Stimulated activated naive CD8-positive, alpha-beta T cell treated with anti-CD3 and anti-CD28 coated beads, Interleukin-15, Interleukin-2, amounts not matched to agents 100 ng/mL and 50 ng/mL, for 24 hours (primary cell): ENCODE data around the gene ZNF683.

Experiments
- H3K27ac Mint-ChIP-seq: one replicate; pipeline ENCODE4 v1.8.0; 2021; ENCODE audit warnings: mild to moderate bottlenecking, mixed read lengths
- H3K27me3 Mint-ChIP-seq: one replicate; pipeline ENCODE4 v1.8.0; 2021; ENCODE audit warnings: mixed read lengths
- H3K36me3 Mint-ChIP-seq: one replicate; pipeline ENCODE4 v1.8.0; 2021; ENCODE audit warnings: low read depth, mixed read lengths
- H3K4me1 Mint-ChIP-seq: one replicate; pipeline ENCODE4 v1.8.0; 2021; ENCODE audit warnings: low read depth, mixed read lengths
- H3K4me3 Mint-ChIP-seq: one replicate; pipeline ENCODE4 v1.8.0; 2021; ENCODE audit warnings: mild to moderate bottlenecking, mixed read lengths
- H3K9me3 Mint-ChIP-seq: one replicate; pipeline ENCODE4 v1.8.0; 2021; ENCODE audit warnings: mixed read lengths

Gene ZNF683

GRCh38 chr1:26372039-26372438, 511 bp downstream of the ZNF683 start:
- H3K36me3 Mint-ChIP-seq: peaks cover 5% of the 10 kb centered on the region
- no peak overlapping the region for H3K4me3 Mint-ChIP-seq
- H3K27me3 Mint-ChIP-seq: no peaks in the 10 kb centered on the region
- H3K4me1 Mint-ChIP-seq: peaks cover 74% of the 10 kb centered on the region
- peak overlapping the region; percentile 28 for H3K27ac Mint-ChIP-seq
- H3K9me3 Mint-ChIP-seq: peaks cover 5% of the 10 kb centered on the region

GRCh38 chr1:26370591-26371382, 1.8 kb downstream of the ZNF683 start:
- peak overlapping the region; percentile 60 for H3K27ac Mint-ChIP-seq
- no peaks in the 10 kb centered on the region for H3K9me3 Mint-ChIP-seq
- peaks cover 5% of the 10 kb centered on the region for H3K36me3 Mint-ChIP-seq
- peak overlapping the region; percentile 63 for H3K4me3 Mint-ChIP-seq
- H3K27me3 Mint-ChIP-seq: no peaks in the 10 kb centered on the region
- peaks cover 62% of the 10 kb centered on the region for H3K4me1 Mint-ChIP-seq

- Mint-ChIP-seq H3K4me1 (peaks cover 53% of the 10 kb centered on the region), H3K27ac (no peak overlapping the region), H3K27me3 (no peaks in the 10 kb centered on the region), H3K36me3 (peaks cover 5% of the 10 kb centered on the region), H3K4me3 (no peak overlapping the region), H3K9me3 (no peaks in the 10 kb centered on the region)
Observed at GRCh38 chr1:26368486-26368885, 4.1 kb downstream of the ZNF683 start.

- no peaks in the 10 kb centered on the region for H3K9me3 Mint-ChIP-seq
- H3K4me3 Mint-ChIP-seq: no peak overlapping the region
- no peak overlapping the region for H3K27ac Mint-ChIP-seq
- H3K4me1 Mint-ChIP-seq: peaks cover 53% of the 10 kb centered on the region
- H3K27me3 Mint-ChIP-seq: no peaks in the 10 kb centered on the region
- peaks cover 5% of the 10 kb centered on the region for H3K36me3 Mint-ChIP-seq
Observed at GRCh38 chr1:26368006-26368405, 4.5 kb downstream of the ZNF683 start.

- no peaks in the 10 kb centered on the region for H3K27me3 Mint-ChIP-seq
- no peaks in the 10 kb centered on the region for H3K9me3 Mint-ChIP-seq
- H3K27ac Mint-ChIP-seq: no peak overlapping the region
- no peak overlapping the region for H3K4me3 Mint-ChIP-seq
- peaks cover 5% of the 10 kb centered on the region for H3K36me3 Mint-ChIP-seq
- peaks cover 51% of the 10 kb centered on the region for H3K4me1 Mint-ChIP-seq
Observed at GRCh38 chr1:26367441-26367840, 5.1 kb downstream of the ZNF683 start.

- Mint-ChIP-seq H3K4me3 (no peak overlapping the region), H3K9me3 (no peaks in the 10 kb centered on the region), H3K27me3 (peaks cover 7% of the 10 kb centered on the region), H3K27ac (no peak overlapping the region), H3K36me3 (no peaks in the 10 kb centered on the region), H3K4me1 (peaks cover 34% of the 10 kb centered on the region)
Observed at GRCh38 chr1:26364956-26365355, 7.6 kb downstream of the ZNF683 start.

- Mint-ChIP-seq H3K27ac (peak overlapping the region; percentile 31), H3K27me3 (peaks cover 15% of the 10 kb centered on the region), H3K4me3 (no peak overlapping the region), H3K4me1 (peaks cover 42% of the 10 kb centered on the region), H3K36me3 (no peaks in the 10 kb centered on the region), H3K9me3 (no peaks in the 10 kb centered on the region)
Observed at GRCh38 chr1:26363549-26364448, 8.8 kb downstream of the ZNF683 start.

GRCh38 chr1:26362331-26362730, 10.2 kb downstream of the ZNF683 start:
- H3K4me1 Mint-ChIP-seq: peaks cover 46% of the 10 kb centered on the region
- no peak overlapping the region for H3K4me3 Mint-ChIP-seq
- no peaks in the 10 kb centered on the region for H3K36me3 Mint-ChIP-seq
- H3K27ac Mint-ChIP-seq: no peak overlapping the region
- no peaks in the 10 kb centered on the region for H3K9me3 Mint-ChIP-seq
- H3K27me3 Mint-ChIP-seq: peaks cover 15% of the 10 kb centered on the region

- Mint-ChIP-seq H3K4me3 (no peak overlapping the region), H3K27me3 (peaks cover 15% of the 10 kb centered on the region), H3K9me3 (no peaks in the 10 kb centered on the region), H3K36me3 (no peaks in the 10 kb centered on the region), H3K27ac (no peak overlapping the region), H3K4me1 (peaks cover 46% of the 10 kb centered on the region)
Observed at GRCh38 chr1:26361605-26362122, 10.9 kb downstream of the ZNF683 start.

GRCh38 chr1:26360807-26361604, 11.5 kb downstream of the ZNF683 start:
- Mint-ChIP-seq H3K27me3 (peaks cover 15% of the 10 kb centered on the region), H3K4me1 (peaks cover 46% of the 10 kb centered on the region), H3K36me3 (no peaks in the 10 kb centered on the region), H3K27ac (no peak overlapping the region), H3K9me3 (no peaks in the 10 kb centered on the region), H3K4me3 (peak overlapping the region; percentile 67)

GRCh38 chr1:26359981-26360806, 12.4 kb downstream of the ZNF683 start:
- Mint-ChIP-seq H3K4me1 (peaks cover 49% of the 10 kb centered on the region), H3K27me3 (peaks cover 15% of the 10 kb centered on the region), H3K27ac (no peak overlapping the region)

GRCh38 chr1:26358411-26359384, 13.9 kb downstream of the ZNF683 start:
- peak overlapping the region; percentile 67 for H3K4me3 Mint-ChIP-seq
- no peaks in the 10 kb centered on the region for H3K36me3 Mint-ChIP-seq
- peaks cover 15% of the 10 kb centered on the region for H3K27me3 Mint-ChIP-seq
- H3K27ac Mint-ChIP-seq: peak overlapping the region; percentile 5
- H3K9me3 Mint-ChIP-seq: no peaks in the 10 kb centered on the region
- H3K4me1 Mint-ChIP-seq: peaks cover 37% of the 10 kb centered on the region

More at GRCh38 chr1:26359981-26360806, 12.4 kb downstream of the ZNF683 start:
- H3K36me3 Mint-ChIP-seq: no peaks in the 10 kb centered on the region
- peak overlapping the region; percentile 67 for H3K4me3 Mint-ChIP-seq
- no peaks in the 10 kb centered on the region for H3K9me3 Mint-ChIP-seq

GRCh38 chr1:26357121-26357602, 15.4 kb downstream of the ZNF683 start:
- Mint-ChIP-seq H3K27ac (no peak overlapping the region), H3K4me1 (peaks cover 27% of the 10 kb centered on the region), H3K27me3 (peaks cover 15% of the 10 kb centered on the region), H3K4me3 (no peak overlapping the region), H3K36me3 (no peaks in the 10 kb centered on the region), H3K9me3 (no peaks in the 10 kb centered on the region)
